DMS153 (cell line): ENCODE measurements around the gene SNAI1.

Experiments used
- DNase-seq: peaks from one replicate; lab custom pipeline; 2025; lab: John Stamatoyannopoulos, UW

The SNAI1 gene

DNA sequence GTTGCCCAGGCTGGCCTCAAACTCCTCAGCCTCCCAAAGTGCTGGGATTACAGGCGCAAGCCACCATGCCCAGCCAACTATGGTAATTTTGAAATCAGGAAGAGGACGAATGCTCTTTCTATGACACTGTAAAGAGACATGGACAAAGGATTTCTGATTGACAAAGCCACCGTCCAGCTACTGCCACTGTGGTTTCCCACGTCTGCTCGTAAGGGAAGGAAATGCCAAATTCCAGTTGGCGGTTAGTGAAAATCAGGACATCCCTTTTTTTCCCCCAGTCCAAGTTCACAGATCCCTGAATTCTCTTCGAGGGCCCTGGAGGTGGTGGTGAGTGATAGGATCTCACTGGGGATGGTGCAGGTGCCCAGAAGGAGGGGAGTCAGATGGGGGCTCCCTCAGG, 31.2 kb downstream of the SNAI1 start:
- DNase-seq = no peak

DNA sequence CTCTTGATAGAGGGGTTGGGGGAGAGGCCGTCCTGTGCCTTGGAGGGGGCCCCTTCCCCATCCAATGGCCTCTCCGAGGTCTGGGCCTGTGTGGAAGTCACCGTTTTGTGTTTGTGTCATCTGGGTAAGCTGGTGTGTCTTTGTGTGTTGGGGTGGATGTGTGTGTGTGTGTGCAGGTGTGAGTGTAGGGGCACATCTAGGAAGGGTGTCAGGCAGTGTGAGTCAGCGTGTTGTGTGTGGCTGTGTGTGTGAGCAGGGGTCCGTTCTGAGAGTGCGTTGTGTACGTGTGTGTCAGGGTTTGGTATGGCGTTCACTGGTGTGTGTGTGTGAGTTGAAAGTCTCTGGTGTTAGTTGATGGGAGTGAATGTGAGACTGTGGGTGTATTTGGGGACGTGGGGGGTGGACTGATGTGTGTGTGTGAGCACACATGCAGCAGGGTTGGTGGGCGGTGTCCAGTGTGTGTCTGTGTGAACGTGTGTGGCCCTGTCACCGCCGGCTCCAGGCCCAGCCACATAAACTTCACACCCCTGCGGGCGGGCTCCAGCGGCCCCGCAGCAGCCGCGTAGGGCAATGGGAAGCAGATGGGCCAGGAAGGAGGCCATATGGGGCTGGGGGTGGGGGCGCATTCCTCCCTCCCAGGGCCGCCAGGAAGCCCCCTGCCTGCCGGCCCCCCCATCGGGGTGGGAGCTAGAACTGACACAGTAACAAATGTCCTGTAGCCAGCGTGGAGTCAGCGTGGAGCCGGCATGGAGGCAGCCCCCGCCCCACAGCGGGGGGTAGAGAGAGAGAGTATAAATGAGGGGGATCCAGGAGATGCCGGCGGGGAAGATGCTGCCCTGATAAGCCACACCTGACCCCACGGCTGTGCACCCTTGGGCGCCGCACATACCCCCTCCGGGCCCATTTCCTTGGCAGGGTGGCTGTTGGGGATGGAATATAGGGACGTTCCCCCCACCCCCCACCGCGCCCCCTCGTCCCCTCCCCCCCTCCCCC, 32.1 kb downstream of the SNAI1 start:
- DNase-seq = no peak

DNA sequence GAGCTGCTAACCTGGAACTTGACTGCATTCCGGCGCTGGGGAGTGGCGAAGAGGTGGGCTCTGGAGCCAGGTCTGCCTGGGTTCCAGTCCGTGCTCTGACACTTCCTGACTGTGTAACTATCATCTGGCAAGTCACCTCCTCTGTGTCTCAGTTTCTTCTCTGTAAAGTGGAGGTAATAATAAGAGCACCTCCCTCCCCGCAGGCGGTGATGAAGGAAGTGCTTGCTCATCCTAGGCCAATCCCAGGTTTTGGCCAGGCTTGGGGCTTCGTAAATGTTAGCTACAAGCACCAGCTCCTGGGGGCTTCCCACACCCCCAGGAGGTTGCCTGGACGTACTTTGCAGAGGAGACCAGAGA, 32.8 kb downstream of the SNAI1 start:
- DNase-seq = no peak

DNA sequence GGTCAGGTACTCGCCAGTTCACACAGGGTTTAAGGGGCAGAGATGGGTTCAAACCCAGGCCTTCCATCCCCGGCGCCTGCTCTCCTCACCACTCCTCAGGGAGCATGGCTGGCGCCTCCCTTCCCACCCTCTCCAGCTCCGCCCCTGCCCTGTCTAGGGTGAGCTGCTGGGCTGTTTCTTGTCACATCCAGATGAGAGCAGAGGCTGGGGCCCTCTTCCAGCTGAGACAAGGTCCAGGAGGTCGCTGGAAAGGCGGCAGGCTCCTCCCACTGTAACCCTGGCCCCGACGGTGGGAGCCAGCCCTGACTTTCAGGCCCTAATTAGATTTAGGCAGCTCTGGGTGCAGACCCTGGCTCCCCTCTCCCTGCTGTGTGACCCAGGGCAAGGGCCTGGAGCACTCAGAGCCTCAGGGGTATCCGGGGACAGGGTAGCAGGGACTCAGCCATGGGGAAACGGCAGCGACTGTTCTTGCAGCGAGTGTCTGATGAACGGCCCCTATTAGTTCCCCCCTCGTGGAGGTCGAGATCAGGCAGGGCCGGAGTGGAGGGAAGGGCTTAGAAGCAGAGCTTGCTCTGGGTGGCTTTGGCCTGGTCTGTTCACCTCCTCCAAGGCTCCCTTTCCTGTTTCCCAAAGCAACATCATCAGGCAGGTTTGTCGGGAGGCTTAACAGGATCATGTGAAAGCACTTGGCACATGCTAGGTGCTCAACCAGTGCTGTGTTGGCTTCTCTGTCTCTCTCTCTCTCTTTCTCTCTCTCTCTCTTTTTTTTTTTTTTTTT, 33.4 kb downstream of the SNAI1 start:
- no peak for DNase-seq

DNA sequence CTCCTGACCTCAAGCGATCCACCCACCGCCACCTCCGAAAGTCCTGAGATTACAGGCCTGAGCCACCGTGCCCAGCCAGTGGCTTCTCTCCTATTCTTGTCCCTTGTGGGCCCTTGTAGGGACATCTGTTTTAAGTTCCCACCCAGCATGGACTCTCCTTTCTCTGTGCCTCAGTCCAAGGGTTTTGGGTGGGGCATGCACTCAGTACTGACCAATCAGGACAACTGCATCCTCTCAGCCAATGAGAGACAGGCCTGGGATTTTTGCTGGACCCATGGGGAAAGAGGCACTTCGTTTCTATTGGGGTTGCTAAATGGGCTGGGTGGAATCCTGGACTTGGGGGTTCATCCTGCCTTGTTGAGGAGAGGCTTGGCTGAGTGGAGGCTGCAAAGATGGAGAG, 34.4 kb downstream of the SNAI1 start:
- no peak for DNase-seq

DNA sequence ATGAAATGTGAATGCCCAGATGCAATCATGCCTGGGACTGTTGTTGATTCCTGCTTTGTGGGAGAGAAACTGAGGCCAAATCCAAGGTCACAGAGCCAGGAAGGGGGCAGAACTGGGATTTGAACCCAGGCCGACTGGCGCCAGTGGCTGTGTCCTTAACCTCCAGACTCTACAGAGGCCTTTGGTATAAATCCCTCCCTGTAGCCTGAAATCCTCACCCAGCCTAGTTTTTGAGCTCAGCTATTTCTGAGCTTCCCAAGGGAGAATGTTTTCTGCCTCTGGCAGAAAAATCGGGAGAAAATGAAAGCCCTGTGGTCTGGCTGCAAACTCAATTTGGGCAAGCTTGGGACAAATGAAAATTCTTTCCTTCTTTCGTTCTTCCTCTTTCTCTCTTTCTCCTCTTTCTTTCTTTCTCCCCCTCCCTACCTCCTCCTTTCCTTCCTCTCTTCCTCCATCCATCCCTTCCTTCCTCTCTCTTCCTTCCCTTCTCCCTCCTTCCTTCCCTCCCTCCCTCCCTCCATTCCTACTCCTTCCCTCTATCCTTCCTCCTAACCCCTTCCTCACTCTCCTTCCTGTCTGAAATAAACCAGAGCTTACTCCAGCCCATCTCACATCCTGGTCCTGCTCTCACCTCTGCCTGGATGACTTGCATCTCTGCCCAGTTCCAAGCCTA, 34.9 kb downstream of the SNAI1 start:
- no peak for DNase-seq

DNA sequence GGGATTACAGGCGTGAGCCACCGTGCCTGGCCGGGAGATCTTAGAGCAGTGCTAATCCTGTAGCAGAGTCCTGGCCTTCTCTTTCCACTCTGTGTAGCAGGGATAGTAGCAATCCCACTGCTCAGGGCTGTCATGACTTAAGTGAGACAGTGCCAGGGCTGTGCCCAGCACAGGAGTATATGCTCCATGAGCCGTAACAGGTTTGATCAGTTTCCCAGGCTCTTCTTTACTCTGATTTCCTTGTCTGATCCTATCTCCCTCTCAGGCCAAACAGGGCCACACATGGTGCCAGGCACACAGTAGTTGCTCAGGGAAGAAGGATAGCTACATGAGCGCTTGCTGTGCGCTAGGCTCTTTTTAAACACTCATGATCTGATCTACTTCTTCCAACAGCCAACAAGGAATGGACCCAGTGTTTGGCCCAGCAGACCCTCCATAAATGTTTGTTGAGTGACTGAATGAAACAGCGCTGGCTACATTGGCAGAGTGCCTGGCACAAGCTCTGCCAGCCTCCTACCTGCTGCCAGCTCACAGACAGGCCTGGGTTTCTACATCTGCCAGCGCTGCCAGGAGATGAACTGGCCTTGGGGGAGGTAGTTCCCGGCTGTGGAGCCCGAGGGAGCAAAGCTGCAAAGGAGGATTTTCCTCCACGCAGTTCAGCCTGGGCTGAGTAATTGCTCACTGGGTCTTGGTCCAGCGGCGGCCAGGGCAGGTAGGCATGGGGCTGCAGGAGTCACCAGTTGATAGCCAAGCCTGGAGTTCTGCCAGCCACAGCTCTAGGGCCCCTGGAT, 36.9 kb downstream of the SNAI1 start:
- no peak for DNase-seq

DNA sequence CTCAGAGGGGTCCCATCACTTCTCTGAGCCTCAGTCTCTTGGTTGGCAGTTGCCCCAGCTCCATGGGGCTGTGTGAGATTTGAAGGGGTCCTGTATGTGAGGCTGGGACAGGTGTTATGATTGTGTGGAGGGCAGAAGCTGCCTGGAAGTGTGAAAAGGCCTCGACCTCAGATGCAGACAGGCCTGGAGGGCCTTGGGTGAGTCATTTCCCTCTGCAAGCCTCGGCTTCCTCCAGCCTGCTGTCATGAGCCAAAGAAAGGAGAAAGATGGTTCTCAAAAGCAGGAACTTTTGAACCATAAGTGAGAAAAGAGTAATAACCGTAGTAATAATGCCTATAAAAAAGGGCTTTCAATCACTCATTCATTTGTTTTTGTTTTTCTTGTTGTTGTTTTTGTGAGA, 37.5 kb downstream of the SNAI1 start:
- DNase-seq = no peak

DNA sequence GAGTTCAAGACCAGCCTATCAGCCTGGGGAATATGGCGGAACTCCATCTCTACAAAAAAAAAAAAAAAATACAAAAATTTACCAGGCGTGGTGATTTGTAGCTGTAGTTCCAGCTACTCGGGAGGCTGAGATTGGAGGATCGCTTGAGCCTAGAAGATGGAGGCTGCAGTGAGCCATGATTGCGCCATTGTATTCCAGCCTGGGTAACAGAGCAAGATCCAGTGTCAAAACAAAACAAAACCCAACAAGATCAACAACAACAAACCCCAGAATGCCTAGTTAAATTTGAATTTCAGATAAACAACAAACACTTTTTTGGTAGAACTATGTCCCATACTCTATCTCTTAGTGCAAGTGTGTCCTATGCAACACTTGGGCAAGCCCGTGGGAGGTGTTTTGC, 39.9 kb downstream of the SNAI1 start:
- no peak for DNase-seq

DNA sequence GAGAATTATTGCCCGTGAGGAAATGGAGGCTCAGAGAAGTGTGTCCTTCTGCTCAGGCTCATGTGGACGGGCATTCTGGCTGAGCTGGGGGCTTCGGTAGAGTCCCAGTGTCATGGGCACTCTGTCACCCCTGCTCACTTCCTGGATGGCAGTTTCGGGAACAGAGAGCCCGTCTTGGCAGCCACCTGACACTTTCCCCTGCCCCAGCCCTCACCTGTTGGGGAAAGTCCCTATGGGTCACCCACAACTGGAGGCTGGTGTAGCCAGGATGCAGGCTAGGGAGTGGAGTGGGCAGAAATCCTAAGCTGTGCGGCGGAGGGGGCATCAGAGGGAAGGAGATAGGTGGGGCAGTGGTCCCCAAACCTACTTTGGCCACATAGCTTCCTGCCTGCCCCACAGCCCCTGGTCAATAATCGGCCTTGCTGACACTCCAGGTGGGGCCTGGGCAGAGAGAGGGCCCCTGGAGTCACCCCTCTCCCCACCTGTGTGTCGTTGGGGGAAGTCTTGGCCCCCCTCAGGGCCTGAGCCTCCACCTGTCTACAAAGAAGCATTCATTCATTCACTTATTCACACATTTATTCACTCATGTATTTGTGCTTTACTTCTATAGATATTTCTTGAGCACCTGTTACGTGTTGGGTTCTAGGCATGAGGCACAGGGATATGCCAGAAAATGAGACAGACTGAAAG, 40.5 kb downstream of the SNAI1 start:
- no peak for DNase-seq

DNA sequence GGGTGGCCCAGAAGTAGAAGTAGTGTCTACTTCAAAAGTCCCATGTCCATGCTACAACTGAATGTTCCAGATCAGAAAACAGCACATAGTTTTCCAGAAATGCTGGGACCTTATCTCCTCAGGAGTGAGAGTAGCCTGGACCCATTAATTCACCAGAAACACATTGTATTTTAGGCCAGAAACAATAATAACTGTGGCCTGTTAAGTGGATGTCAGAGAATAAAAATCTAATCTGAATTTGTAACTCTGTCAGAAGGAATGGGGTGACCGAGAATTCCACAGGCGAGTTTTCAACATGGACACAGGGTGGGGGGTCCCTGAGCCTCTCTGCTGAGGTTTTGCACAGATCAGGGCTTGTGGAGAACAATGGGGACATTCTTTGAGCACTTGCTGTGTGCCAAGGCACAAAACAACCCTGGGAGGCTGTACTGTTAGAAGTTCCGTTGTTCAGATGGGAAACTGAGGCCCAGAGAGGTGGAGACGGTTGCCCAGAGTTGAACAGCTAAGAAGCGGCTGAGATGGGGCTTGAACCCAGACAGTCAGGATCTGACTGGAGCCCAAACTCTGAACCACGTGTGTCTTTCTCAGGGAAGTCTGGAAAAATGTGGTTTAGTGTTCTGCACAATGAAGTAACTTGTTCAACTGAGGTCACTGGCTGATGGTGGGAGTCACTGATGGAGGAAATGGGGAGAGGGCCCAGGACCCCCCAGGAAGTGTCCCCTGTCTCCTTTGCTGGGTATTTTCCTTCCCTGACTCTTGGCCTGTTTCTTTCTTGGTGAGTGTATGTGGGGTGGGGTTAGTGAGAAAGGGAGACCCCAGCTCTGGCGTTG, 44.2 kb downstream of the SNAI1 start:
- no peak for DNase-seq

DNA sequence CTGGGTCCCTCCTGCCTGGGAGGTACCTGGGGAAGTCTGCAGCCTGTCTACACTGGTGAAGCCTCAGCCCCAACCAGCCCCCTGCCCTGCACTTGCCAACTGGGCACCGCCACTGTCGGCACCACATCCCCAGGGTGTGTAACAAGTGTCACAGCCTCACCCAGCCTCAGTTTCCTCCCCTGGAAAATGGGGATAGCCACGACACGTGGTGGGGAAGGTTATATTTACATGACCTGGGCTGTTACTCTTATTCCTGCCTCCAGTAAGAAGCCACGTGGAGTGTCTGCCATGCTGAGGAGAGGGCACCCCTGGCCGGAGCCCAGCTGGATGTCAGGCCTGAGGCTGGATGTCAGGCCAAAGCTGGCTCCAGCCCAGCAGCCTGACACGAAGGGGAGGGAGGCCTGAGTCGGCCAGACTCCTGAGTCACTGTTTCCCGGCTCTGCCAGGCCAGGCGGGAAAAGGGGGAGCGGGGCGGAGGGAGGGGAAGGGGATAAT, 44.9 kb downstream of the SNAI1 start:
- no peak for DNase-seq

DNA sequence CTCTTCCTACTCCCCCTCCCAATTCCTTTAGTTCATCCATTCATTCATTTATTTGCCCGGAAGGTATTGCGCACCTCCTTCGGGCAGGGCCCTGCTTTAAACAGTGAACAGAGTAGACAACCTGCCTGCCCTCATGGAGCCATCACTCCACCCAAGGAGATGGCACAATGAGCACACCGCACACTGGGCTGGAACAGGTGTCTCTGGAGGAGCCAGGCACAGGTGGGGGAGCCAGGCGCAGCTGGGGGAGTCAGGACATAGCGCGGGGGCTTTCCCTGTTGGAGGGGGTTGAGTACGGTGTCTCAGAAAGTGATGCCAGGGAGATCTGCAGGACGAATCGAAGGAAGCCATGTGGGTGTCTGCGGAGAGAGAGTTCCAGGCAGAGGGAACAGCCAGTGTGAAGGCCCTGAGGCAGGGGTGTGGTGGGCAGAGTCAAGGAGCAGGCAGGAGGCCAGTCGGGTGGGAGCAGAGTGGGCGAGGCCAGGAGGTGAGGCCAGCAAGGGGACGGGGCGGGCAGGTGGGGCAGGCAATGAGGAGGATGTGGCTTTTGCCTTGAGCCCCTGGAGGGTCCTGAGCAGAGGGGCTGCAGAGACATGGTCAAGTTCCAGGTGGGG, 46.4 kb downstream of the SNAI1 start:
- no peak for DNase-seq

DNA sequence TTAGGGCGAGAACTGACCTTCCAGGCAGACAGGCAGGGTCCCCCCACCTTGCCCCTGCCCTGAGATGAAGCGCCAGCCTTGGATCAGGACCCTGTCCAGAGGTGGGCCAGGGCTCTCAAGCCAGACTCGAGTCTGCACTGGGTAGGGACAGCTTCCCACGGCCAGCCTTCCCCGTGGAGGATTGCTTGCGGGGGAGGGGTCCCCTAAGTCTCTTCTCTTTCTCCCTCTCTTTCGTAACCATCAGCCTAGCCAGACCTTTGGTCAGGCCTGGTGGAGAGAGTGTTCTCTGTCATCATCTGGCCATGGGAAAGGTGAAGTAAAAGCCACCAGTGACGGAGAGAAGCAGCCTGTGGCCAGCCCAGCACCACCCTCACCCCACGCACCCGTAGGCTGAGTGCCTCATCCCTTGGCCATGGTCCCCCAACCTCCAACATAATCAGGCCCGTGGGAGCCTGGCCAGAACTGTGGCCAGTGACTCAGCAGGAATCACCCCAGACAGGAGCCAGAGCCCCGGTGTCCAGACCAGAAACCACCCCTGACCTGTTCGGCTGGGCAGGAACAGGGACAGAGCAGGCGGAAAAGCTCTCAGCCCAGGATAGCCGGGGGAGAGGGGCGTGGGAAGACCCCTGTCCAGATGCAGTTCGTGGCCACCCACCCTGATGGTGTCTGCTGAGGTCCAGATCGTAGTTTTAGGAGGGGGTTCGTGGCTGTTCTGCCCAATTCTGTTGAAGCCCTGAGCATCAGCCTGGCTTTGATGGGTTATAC, 47.1 kb downstream of the SNAI1 start:
- no peak for DNase-seq

DNA sequence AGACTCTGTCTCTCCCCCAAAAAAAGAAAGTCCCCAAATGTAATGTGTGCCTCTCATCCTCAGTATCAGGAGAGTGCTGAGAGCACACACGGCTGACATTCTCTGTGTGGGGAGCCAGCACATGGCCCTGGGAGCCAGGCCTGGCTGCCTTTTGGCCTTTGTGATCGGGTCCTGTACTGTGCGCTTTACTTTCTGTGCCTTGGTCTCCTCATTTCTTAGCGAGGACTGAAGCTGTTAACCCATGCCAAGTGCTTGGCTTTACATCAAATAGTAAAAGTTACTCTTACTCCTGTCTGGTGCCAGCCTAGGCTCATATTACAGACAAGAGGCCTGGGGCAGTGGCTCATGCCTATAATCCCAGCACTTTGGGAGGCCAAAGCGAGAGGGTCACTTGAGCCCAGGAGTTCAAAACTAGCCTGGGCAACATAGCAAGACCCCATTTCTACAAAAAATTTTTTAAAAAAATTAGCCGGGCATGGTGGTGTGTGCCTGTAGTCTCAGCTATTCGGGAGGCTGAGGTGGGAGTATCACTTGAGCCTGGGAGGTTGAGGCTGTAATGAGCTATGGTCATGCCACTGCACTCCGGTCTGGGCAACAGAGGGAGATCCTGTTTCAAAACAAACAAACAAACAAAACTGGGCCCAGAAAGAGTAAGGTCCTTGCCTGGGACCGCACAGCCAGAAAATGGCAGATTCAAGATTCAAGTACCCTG, 50.3 kb downstream of the SNAI1 start:
- no peak for DNase-seq

DNA sequence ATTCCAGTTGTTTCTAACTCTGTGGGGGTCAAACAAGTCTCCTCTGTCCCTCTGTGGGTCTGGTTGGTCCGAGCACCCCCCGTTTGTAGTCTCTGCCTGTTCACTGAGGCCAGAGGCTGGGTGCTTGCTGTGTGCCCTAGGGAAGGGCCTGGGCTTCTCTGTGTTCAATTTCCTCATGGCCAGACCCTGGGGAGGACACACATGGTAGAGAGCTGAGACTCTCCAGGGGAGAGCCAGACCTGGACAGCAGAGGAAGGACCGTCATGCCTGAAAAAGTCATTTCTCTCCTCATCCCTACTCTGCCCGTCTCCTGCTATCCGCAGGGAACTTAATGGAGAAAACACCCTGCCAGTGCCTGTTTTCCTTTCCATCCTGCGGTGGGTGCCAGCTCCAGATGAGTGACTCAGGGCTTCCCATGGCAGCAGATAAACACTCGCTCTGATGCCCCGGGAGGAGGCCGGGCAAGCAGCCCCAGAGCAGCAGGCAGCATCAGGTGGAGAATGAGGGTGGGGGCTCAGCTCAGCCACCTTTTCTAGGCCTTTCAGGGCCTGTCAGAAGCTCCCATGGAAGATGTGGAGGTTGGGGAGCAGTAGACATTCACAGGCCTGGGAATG, 51.9 kb downstream of the SNAI1 start:
- DNase-seq = no peak

DNA sequence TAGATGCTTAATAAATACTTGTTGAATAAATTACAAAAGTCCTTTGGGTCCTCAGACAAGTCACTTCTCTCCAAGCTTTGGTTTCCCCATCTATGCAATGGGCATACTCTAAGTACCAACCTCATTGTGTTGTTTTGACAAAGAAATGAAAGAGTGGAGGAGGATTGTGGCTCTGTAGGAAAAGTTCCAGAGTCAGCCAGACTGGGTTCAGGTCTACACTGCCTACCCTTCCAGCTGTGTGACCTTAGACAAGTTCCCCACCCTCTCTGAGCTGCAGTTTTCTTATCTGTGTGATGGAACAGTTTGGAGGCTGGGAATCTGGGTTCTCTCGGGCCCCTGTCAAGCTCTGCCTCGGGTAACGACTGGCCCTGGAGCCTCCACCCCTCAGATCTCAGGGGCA, 53.9 kb downstream of the SNAI1 start:
- no peak for DNase-seq

DNA sequence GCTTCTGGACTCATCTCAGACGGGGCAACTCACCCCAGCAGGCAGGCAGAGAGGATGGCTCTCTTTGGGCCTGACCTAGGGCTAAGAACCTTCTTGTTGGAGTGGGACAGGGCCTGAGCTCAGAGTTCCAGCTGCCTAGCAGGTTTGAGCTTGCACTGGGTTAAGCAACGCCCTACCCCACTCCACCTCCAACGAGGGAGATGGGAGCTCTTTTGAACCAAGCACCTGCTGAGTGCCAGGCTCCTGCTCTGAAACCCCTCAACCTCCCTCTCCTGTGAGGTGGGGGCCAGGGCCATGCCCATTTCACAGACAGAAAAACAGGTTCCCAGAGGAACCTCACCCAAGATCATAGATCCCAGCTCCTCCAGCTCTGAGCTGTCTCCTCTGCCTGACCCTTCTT, 54.3 kb downstream of the SNAI1 start:
- DNase-seq = no peak
